SK-N-SH treated with all-trans-retinoic acid at 6 μM for 48 hours (cell line): ENCODE data around the gene MPP2.

Experiments used
- ESRRG ChIP-seq: fragments of 250-450 bp; sonication (Bioruptor Pico); IDR thresholded peaks from 2 replicates; pipeline ENCODE4 v1.6.1; 2021; ENCODE audit warnings: mild to moderate bottlenecking
- ISL1 ChIP-seq: fragments of 250-450 bp; sonication (Bioruptor Pico); IDR thresholded peaks from 2 replicates; pipeline ENCODE4 v2.1.2; 2022; ENCODE audit warnings: mild to moderate bottlenecking, moderate library complexity

GRCh38 chr17:43932357-43932756 is 25.0 kb upstream of the MPP2 start:
- no peak for TF ChIP-seq ISL1 (CRISPR knock-in tag)
- TF ChIP-seq ESRRG (CRISPR knock-in tag), result no peak
